Measurements from ENCODE around the gene DCST1.

The DCST1 gene

GRCh38 chr1:155075535-155075934 lies 41.9 kb downstream of the DCST1 start:
- DNase-seq (ENCODE audit: low read depth) = no peak

GRCh38 chr1:155076371-155076770 lies 42.7 kb downstream of the DCST1 start:
- DNase-seq (ENCODE audit: low read depth) = no peak

DNA sequence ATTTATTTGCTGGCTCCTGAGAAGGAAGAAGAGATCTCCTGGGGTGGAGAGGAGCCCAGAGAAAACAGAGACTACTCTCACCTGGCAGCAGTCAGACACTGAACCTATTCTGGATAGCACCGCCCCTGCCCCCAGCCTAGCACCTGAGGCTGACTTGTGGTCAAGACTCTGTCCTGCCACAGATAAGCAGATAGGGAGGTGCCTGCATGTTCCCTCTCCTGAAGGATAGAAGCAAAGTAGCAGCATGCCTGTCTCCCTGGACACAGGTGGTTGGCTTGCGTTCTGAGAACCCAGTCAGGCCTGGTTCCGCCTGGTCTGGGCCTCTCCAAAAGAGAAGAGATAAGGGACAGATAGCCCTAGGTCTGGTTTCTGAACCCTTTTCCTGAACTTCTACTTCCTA lies 43.7 kb downstream of the DCST1 start:
- no peak for DNase-seq (ENCODE audit: low read depth)

GRCh38 chr1:155077758-155078445 lies 44.3 kb downstream of the DCST1 start:
- no peak for DNase-seq (ENCODE audit: low read depth)

GRCh38 chr1:155078469-155079209 lies 45.0 kb downstream of the DCST1 start, which contains the start of gene EFNA3:
TSS of gene EFNA3 (plus strand) at chr1:155078837. CDS start at chr1:155078942, 105 bp downstream.
- DNase-seq (ENCODE audit: low read depth) = no peak

DNA sequence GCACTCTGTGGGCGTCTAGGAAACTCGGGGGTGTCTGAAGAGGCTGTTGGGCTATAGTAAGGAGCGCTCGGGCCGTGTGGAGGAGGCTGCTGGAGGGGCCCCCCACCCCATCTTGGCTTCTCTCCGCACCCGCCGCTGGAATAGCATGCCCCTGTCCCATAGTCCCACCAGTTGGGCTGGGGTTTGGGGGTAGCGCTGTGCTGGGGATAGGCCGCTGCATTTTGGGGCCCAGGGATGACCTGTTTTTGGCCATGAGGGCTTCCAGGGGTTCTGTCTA lies 45.5 kb downstream of the DCST1 start:
- no peak for DNase-seq (ENCODE audit: low read depth)

- DNase-seq (ENCODE audit: low read depth) = no peak
Observed at GRCh38 chr1:155079487-155080311, 46.1 kb downstream of the DCST1 start.

DNA sequence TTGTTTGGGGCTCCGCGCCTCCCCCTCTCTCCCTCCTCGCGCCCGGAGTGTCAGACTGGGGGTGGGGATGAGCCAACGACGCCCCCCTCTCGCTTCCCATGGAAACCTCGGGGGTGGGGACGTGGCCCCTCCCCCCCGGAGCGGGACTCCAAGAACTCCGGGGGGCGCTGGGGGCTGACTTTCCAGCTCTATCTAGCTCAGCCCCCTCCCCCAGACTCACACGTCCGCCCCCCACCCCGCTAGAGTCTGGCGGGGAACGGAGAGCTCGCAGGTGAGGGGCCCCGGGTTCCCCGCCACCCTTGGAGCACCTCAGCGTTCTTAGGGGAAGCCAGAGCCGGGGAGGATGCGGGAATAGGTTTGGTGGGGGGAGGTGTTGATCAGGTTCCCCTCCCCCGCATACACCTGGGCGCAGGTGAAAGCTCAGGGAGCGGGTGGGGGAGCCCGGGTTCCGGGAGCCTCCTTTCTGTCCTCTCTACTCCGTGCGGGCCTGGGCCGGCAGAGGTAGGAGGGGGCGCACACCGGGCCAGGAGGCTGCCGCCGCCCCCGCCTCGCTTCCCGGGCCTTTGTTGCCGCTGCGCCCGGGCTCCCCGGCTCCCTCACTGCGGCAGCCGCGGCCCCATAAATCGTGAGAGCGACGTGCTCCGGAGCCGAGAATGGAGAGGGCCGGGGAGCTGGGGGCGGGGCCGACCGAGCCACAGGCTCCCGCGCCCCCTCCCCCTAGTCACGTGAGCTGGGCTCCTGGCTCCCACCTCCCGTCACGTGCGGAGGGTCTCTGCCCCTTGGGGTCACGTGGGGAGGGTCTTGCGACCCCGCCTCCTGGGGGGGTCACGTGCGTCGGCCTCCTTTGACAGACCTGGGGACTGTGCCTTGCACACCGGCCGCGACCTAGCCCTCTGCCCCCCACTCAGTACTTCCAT lies 46.9 kb downstream of the DCST1 start:
- no peak for DNase-seq (ENCODE audit: low read depth)

DNA sequence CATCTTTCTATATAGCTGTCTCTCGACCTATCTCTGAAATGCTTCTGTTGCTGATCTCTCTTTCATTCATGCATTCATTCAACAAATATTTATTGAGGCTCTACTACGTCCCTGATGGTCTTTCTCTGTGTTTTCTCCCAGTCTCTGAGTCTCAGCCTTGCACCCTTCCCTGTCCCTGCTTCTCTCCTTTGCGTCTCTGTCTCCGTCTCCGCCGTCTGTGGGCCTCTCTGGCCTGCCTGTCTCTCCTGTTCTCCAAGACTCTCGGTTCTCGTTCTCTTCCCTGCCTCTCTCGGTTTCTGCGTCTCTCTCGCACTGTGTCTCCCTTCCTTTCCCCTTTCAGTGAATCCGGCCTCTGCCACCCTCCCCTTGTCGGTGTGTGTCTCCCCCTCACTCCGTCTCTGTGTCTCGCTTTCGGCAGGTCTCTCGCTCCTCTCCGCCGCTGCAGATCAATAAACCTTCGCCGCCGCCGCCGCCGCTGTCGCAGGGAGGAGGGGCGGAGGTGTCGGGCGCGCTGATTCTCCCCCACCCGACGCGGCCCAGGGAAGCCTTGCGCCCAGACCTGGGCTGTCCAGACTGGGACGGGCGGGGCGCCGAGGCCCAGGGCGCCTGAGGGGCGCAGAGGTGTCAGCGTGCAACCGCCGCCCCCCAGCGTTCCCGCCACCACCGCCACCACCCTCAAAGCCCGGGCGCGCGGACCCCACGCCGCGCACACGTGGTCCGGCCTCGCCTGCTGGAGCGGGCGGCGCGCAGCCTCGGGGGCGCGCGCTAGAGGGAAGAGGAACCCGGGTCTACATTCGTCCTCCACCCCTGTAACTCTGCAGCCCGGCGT lies 48.1 kb downstream of the DCST1 start:
- DNase-seq (ENCODE audit: low read depth) = no peak

DNA sequence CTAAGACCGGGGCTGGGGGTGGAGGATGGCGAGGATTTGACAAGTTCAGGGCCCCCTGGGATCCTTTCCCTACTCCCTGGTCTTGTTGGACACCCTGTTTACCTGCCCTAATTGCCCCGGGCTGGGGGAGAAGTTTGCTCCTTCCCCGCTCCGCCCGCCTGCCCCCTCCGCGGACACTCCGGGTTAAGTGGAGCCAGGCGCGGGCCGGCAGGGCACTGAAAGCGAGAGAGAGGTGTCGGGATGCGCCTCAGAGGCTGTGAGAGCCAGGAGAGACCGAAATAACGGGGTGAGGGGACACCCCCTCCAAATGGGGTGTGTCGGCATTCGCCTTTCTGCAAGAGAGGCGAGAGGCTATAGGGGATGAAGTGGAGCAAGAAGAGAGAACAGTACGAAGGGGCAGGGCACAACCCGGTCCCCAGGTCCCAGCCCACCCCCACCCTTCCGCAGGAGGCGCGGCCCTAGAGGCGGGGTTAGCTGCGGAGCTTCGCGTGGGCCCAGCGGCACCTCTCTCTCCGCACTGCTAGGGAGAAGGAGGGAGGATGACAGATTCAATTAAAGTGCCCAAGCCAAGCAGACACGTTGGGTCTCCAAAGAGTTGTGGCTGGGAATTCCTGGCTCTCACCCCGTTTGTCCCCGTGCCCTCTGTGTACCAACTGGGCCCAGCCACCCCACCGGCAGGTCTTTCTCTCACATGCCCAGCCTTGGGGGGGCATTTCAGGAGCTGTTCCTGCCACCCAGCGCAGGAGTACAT lies 48.9 kb downstream of the DCST1 start:
- DNase-seq (ENCODE audit: low read depth) = no peak

DNA sequence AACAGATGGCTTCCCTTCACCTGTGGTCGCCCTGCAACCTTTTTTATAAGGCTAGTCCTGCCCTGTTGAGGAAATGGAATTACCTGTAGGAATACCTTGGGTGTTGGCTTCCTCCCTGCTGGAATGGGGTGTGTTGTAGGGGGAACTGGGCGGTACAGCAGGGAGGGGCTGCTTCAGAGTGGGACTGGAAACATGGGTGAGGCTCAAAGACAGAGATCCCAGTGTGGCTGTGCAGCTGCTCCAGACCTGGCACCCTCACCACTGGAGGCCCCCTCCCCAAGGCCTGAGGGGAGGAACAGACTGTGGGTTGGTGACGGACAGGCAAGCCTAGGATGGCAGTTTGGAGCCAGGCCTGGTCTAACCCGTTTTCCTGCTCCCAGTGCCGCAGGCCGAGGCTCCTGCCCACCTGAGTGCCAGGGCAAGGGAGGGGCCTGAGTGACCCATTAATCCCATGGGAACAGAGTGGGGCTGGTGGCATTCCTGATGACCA lies 49.5 kb downstream of the DCST1 start:
- no peak for DNase-seq (ENCODE audit: low read depth)

DNA sequence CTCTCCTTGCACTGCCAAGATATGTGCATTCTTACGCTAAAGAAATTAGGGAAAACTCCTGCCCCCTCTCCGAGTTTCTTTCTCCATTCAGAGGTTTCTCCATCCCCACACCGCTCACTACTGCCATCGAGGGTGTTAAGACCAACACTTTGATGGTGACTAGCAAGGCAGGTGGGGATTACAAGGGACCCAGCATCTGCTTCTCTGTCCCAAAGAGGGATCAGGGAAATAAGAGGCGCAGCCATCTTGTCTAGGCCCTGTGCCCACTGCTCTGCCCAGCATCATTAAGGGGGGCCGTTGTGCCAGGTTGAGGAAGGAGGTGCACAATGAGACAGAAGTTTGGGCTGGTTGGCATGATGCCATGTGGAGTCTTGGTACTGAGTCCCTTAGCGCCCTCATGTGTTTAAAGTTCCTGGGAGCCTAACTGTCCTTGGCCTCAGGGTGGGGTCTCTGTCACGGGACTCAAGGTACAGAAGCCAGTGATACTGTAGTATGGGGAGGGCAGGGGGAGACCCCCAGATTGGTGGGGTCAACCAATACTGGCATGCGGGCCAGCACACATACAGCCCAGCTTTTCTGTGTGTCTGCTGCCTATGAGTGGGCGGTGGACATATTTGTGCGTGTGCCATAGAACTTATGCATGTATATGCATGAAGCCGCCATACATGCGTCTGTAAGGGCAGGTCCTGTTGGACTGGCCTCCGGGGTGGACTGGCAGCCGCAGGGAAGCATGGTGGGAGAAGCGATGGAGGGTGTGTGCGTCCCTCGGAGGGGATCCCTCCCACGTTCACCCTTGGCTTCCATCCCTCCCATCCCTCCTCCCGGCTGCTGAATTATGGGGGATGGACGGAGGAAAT lies 50.5 kb downstream of the DCST1 start:
- DNase-seq (ENCODE audit: low read depth) = no peak

GRCh38 chr1:155084722-155085503 lies 51.3 kb downstream of the DCST1 start:
- DNase-seq (ENCODE audit: low read depth) = peak; percentile 86

- peak; percentile 63 for DNase-seq (ENCODE audit: low read depth)
Observed at GRCh38 chr1:155085504-155086127, 52.0 kb downstream of the DCST1 start.

DNA sequence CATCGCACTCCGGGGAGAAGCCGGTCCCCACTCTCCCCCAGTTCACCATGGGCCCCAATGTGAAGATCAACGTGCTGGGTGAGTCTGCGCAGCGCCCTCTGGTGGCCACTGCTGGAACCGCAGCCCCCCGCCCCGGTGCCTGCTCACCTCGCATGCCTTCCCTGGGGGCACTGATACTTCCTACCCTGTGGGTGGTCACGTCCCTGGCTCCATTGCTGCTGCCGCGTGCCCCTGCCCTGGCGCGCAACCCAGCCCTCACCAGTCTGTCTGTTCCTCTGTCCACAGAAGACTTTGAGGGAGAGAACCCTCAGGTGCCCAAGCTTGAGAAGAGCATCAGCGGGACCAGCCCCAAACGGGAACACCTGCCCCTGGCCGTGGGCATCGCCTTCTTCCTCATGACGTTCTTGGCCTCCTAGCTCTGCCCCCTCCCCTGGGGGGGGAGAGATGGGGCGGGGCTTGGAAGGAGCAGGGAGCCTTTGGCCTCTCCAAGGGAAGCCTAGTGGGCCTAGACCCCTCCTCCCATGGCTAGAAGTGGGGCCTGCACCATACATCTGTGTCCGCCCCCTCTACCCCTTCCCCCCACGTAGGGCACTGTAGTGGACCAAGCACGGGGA lies 52.6 kb downstream of the DCST1 start:
- DNase-seq (ENCODE audit: low read depth) = peak; percentile 68

DNA sequence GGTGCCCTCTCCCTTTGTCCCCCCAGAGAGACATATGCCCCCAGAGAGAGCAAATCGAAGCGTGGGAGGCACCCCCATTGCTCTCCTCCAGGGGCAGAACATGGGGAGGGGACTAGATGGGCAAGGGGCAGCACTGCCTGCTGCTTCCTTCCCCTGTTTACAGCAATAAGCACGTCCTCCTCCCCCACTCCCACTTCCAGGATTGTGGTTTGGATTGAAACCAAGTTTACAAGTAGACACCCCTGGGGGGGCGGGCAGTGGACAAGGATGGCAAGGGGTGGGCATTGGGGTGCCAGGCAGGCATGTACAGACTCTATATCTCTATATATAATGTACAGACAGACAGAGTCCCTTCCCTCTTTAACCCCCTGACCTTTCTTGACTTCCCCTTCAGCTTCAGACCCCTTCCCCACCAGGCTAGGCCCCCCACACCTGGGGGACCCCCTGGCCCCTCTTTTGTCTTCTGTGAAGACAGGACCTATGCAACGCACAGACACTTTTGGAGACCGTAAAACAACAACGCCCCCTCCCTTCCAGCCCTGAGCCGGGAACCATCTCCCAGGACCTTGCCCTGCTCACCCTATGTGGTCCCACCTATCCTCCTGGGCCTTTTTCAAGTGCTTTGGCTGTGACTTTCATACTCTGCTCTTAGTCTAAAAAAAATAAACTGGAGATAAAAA lies 53.4 kb downstream of the DCST1 start:
- DNase-seq (ENCODE audit: low read depth) = no peak
